ENCODE results near the gene CYP3A5.

CYP3A5 gene

DNA sequence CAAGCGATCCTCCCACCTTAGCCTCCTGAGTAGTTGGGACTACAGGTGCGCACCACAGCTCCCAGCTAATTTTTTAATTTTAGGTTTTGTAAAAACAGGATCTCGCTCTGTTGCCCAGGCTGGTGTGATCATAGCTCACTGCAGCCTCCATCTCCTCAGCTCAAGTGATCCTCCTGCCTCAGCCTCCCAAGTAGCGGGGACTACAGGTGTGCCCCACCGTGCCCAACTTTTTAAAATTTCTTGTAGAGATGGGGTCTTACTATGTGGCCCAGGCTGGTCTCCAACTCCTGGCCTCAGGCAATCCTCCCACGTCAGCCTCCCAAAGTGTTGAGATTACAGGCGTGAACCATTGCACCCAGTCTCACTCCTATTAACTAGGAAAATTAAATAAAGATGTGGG lies 74.3 kb downstream of the CYP3A5 start:
- no peak for DNase-seq

GRCh38 chr7:99601656-99602310 lies 78.0 kb downstream of the CYP3A5 start:
- no peak for DNase-seq

DNA sequence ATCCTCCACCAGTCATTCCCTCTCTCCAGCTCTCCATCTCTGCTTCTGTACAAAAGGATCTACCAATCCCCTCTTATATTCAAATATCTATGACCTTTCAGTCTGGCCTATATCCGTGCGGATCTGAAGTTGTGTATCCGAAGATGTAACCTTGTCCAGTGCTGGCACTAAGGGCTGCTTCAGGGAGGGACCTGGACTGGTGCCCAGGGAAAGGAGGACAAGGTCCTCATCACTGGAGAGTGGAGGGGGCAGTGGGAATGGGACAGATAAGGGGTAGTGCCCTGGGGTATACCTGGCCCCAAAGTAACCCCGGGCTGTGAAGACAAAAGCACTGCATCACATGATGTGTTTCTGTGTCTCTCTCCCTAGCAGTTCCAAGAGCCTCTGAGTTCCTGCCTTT lies 80.0 kb downstream of the CYP3A5 start:
- DNase-seq, result no peak

Data from GF-D8 (cell line).